Measurements from ENCODE around the gene FAM3A.

DNA sequence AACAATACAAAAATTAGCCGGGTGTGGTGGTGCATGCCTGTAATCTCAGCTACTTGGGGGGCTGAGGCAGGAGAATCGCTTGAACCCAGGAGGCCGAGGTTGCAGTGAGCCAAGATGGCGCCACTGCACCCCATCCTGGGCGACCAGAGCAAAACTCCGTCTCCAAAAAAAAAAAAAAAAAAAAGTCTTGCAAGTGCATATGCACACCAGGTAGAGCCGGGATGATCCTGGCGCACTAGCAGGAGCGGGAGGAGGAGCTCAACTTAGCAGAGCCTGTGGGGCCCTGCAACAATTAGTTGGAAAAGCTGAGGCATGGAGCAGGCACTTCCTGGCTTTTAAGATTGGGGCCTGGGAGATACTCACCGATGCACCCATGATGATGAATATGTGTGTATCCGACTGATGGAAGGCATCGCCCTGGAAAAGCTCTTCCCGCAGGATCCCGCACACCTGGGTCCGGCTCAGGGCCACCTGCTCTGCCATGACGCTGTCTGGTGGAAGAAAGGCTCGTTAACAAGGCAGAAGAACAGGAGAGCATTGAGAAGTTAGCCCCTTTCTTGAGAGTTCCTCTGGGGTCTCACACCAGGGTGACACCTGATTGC, 29.7 kb upstream of the FAM3A start:
- TF ChIP-seq, protein P1, sequence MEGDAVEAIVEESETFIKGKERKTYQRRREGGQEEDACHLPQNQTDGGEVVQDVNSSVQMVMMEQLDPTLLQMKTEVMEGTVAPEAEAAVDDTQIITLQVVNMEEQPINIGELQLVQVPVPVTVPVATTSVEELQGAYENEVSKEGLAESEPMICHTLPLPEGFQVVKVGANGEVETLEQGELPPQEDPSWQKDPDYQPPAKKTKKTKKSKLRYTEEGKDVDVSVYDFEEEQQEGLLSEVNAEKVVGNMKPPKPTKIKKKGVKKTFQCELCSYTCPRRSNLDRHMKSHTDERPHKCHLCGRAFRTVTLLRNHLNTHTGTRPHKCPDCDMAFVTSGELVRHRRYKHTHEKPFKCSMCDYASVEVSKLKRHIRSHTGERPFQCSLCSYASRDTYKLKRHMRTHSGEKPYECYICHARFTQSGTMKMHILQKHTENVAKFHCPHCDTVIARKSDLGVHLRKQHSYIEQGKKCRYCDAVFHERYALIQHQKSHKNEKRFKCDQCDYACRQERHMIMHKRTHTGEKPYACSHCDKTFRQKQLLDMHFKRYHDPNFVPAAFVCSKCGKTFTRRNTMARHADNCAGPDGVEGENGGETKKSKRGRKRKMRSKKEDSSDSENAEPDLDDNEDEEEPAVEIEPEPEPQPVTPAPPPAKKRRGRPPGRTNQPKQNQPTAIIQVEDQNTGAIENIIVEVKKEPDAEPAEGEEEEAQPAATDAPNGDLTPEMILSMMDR (conservative IDR thresholded peaks at IDR 0.05 in 1 of 2, IDR thresholded peaks at IDR 0.05 in 1 of 2; ENCODE audit: low read depth in 1 of 2, low read length in 2 of 2): no peak
- TF ChIP-seq EZH2 (IDR thresholded peaks at IDR 0.05; ENCODE audit: low read length, missing control alignments): no peak
